SK-MEL-5 (cell line): Measurements from ENCODE around the gene CACNA1C. TPM values are rescaled to one million over a fixed set of nuclear protein-coding genes. Genes with fewer than 3 reads are reported as not detected.

ENCODE experiments used
- DNase-seq: peaks from one replicate; pipeline ENCODE4 v3.0.0-alpha.2; 2016; ENCODE audit warnings: low read depth, low spot score
- in situ Hi-C: cut with HindIII; loops from 2 replicates; pipeline ENCODE4 v1.10.0; 2016; ENCODE audit warnings: low sequenced_read_pairs, high pct_unique_total_duplicates, low pct_unique_long_range_greater_than_20kb
- total RNA-seq: library from RNA; depleted of rRNA; stranded (reverse); fragments of >200 nt; shearing (Covaris generic); gene quantifications from 2 replicates; pipeline ENCODE4 v1.2.3, GENCODE V29; 2014

The CACNA1C gene
- total RNA-seq, 1 experiment from 2014 or later = 0.05 TPM

- no peak for DNase-seq
- in situ Hi-C loops = no loop called here
These were observed 141.3 kb downstream of the CACNA1C start for GRCh38 chr12:2194060-2194459.

GRCh38 chr12:2194571-2194970, 141.8 kb downstream of the CACNA1C start:
- DNase-seq = no peak
- in situ Hi-C loops = no loop called here

- in situ Hi-C loops = no loop called here
- DNase-seq = no peak
These were observed 142.3 kb downstream of the CACNA1C start for GRCh38 chr12:2195085-2195484.

GRCh38 chr12:2198005-2198501, 145.3 kb downstream of the CACNA1C start:
- DNase-seq = no peak
- in situ Hi-C loops = no loop called here

- no peak for DNase-seq
- in situ Hi-C loops = no loop called here
These were observed 145.8 kb downstream of the CACNA1C start for GRCh38 chr12:2198542-2198941.

- no peak for DNase-seq
- in situ Hi-C loops = no loop called here
These were observed 153.2 kb downstream of the CACNA1C start for GRCh38 chr12:2205996-2206395.

- in situ Hi-C loops = no loop called here
- no peak for DNase-seq
These were observed 156.2 kb downstream of the CACNA1C start for GRCh38 chr12:2208837-2209635.

GRCh38 chr12:2211119-2211518, 158.3 kb downstream of the CACNA1C start:
- DNase-seq = no peak
- in situ Hi-C loops = no loop called here

GRCh38 chr12:2212537-2212936, 159.8 kb downstream of the CACNA1C start:
- in situ Hi-C loops = no loop called here

GRCh38 chr12:2212971-2213869, 160.4 kb downstream of the CACNA1C start:
- DNase-seq = no peak
- in situ Hi-C loops = no loop called here

More at GRCh38 chr12:2212537-2212936, 159.8 kb downstream of the CACNA1C start:
- no peak for DNase-seq

- DNase-seq = no peak
- in situ Hi-C loops = no loop called here
These were observed 161.6 kb downstream of the CACNA1C start for GRCh38 chr12:2214411-2214810.

GRCh38 chr12:2215709-2216560, 163.1 kb downstream of the CACNA1C start:
- no peak for DNase-seq
- in situ Hi-C loops = no loop called here

- in situ Hi-C loops = no loop called here
- no peak for DNase-seq
These were observed 165.9 kb downstream of the CACNA1C start for GRCh38 chr12:2218706-2219105.

GRCh38 chr12:2221030-2221621, 168.3 kb downstream of the CACNA1C start:
- DNase-seq = no peak
- in situ Hi-C loops = no loop called here

- in situ Hi-C loops = no loop called here
- DNase-seq = no peak
These were observed 169.9 kb downstream of the CACNA1C start for GRCh38 chr12:2222691-2223090.

GRCh38 chr12:2224961-2225360, 172.2 kb downstream of the CACNA1C start:
- in situ Hi-C loops = no loop called here
- no peak for DNase-seq

GRCh38 chr12:2225696-2226095, 172.9 kb downstream of the CACNA1C start:
- in situ Hi-C loops = no loop called here
- DNase-seq = no peak
